CD4-positive, alpha-beta T cell (primary cell): Measurements from ENCODE around the gene SERBP1. TPM values are rescaled to one million over a fixed set of nuclear protein-coding genes. Genes with fewer than 3 reads are reported as not detected.
A peak's percentile ranks its signal among the peaks of the same experiment; 100 is the strongest.

Source experiments
- ATAC-seq: fragments of 200-7000 bp; cut with Tn5 transposase; one replicate; pipeline ENCODE4 v1.10.0; 2022; ENCODE audit warnings: mild to moderate bottlenecking; ENCODE audit not compliant: poor library complexity
- CTCF ChIA-PET: fragments of 350-600 bp; sonication (Branson Sonifier 250); formaldehyde crosslinking; loops from one replicate; lab custom pipeline; 2021; ENCODE audit warnings: antibody characterized with exemption, inconsistent platforms; lab: Charles Lee
- POLR2A ChIA-PET: fragments of 350-600 bp; sonication (Branson Sonifier 250); formaldehyde crosslinking; loops from one replicate; lab custom pipeline; 2021; ENCODE audit warnings: antibody characterized with exemption, inconsistent platforms; lab: Charles Lee
- DNase-seq, 14 experiments: peaks; one replicate each; pipeline ENCODE4 v3.0.0-alpha.2; 2013 to 2020; ENCODE audit warnings: mixed read lengths in 2 of 14
- H3K27ac ChIP-seq, 2 donors: one replicate each; pipeline versions ENCODE4 v1.5.1 to v1.7.0; 2013; ENCODE audit warnings: low read length in 2 of 2, low read depth in 1 of 2, mild to moderate bottlenecking in 1 of 2
- H3K27me3 ChIP-seq, 2 experiments: 1 replicate in 1 of 2; 2 replicates in 1 of 2; pipeline versions ENCODE4 v1.6.1 to v1.7.0; 2013; ENCODE audit warnings: low read length in 2 of 2, control low read depth in 1 of 2, mild to moderate bottlenecking in 1 of 2, moderate library complexity in 1 of 2; ENCODE audit not compliant: insufficient read depth in 2 of 2, control insufficient read depth in 1 of 2
- H3K36me3 ChIP-seq: one replicate; pipeline ENCODE4 v1.6.1; 2013; ENCODE audit warnings: low read length, control low read depth; ENCODE audit not compliant: insufficient read depth
- H3K4me1 ChIP-seq: one replicate; pipeline ENCODE4 v1.6.1; 2013; ENCODE audit warnings: low read length, control low read depth; ENCODE audit not compliant: insufficient read depth
- H3K4me3 ChIP-seq: one replicate; pipeline ENCODE4 v1.5.1; 2013; ENCODE audit warnings: mild to moderate bottlenecking, low read length, moderate library complexity
- H3K9me3 ChIP-seq, 2 experiments: 1 replicate in 1 of 2; 2 replicates in 1 of 2; pipeline versions ENCODE4 v1.6.1 to v1.7.0; 2013; ENCODE audit warnings: low read length in 2 of 2, mild to moderate bottlenecking in 2 of 2, control low read depth in 1 of 2, moderate library complexity in 1 of 2; ENCODE audit not compliant: control insufficient read depth in 1 of 2, insufficient read depth in 1 of 2
- H3K27ac Mint-ChIP-seq: one replicate; pipeline ENCODE4 v1.8.0; 2020; ENCODE audit warnings: mixed read lengths
- H3K27me3 Mint-ChIP-seq: one replicate; pipeline ENCODE4 v1.8.0; 2021; ENCODE audit warnings: mixed read lengths
- H3K36me3 Mint-ChIP-seq: one replicate; pipeline ENCODE4 v1.8.0; 2021; ENCODE audit warnings: low read depth, mixed read lengths
- H3K4me1 Mint-ChIP-seq: one replicate; pipeline ENCODE4 v1.8.0; 2021; ENCODE audit warnings: low read depth, mixed read lengths
- H3K4me3 Mint-ChIP-seq: one replicate; pipeline ENCODE4 v1.8.0; 2020; ENCODE audit warnings: mild to moderate bottlenecking, mixed read lengths
- H3K9me3 Mint-ChIP-seq: one replicate; pipeline ENCODE4 v1.8.0; 2020; ENCODE audit warnings: mixed read lengths
- intact Hi-C, 2 experiments: fragments of 100-400 bp; cut with DNase I in 1 of 2; cut with micrococcal nuclease in 1 of 2; formaldehyde crosslinking; loops; one replicate each; pipeline versions ENCODE4 v1.15.1 to v1.9.0; 2023 to 2025; cut with DNase I, micrococcal nuclease
- total RNA-seq, 174 experiments: library from RNA in 2 of 174; stranded (reverse) in 2 of 174; gene quantifications; one replicate each; pipeline ENCODE4 v1.2.3 and lab custom pipeline; 2021 to 2026
- TF ChIP-seq, protein P1 (sequence below): fragments of 200-600 bp; IDR thresholded peaks from one replicate; pipeline ENCODE4 v1.8.0; 2022; ENCODE audit warnings: antibody characterized with exemption, mild to moderate bottlenecking

The SERBP1 gene
- total RNA-seq, 2 experiments from 2014 or later, result 128 to 135 TPM

DNA sequence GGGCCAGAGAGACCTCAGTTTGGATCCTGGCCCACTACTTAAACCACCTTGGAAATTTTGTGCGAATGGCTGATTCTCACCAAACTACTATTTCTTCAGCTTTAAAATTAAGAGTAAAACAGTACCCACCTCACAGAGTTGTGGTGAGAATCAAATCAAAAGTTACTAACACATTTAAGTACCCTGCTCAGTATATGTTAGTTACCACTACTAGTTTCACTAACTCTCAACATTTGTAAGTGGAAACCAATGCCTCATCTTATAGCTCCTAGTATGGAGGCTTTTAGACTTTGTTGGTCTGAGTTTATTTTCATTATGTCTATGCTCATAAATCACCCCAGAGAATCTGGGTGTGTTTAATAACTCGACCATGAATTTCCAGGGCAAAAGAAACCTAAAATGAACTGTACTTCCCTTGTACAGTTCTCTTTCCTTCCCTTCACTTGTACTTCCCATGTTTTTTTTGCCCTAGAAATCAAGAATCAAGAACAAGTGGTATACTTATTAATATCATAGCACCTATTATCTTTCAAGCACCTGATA lies 11.6 kb upstream of the SERBP1 start:
- Mint-ChIP-seq H3K9me3 (no peaks in the 10 kb centered on the region), H3K4me3 (no peak overlapping the region), H3K4me1 (no peaks in the 10 kb centered on the region), H3K27ac (no peak overlapping the region), H3K27me3 (no peaks in the 10 kb centered on the region), H3K36me3 (no peaks in the 10 kb centered on the region)
- no peak for DNase-seq
- ChIA-PET POLR2A (interaction anchor here (0.8 kb wide), 1 partner anchor 12 kb away, joined by 3 read pairs; the partner anchor contains the start of gene SERBP1), CTCF (interaction anchor here (1.5 kb wide), 1 partner anchor 58 kb away, joined by 4 read pairs; no protein-coding TSS in a partner anchor)
- Histone ChIP-seq H3K4me1 (no peaks in the 10 kb centered on the region), H3K27ac (no peak overlapping the region), H3K4me3 (no peak overlapping the region), H3K27me3 (no peaks in the 10 kb centered on the region), H3K36me3 (no peaks in the 10 kb centered on the region), H3K9me3 (no peaks in the 10 kb centered on the region)
- no peak for ATAC-seq
- intact Hi-C loops, result no loop called here
- TF ChIP-seq, protein P1, sequence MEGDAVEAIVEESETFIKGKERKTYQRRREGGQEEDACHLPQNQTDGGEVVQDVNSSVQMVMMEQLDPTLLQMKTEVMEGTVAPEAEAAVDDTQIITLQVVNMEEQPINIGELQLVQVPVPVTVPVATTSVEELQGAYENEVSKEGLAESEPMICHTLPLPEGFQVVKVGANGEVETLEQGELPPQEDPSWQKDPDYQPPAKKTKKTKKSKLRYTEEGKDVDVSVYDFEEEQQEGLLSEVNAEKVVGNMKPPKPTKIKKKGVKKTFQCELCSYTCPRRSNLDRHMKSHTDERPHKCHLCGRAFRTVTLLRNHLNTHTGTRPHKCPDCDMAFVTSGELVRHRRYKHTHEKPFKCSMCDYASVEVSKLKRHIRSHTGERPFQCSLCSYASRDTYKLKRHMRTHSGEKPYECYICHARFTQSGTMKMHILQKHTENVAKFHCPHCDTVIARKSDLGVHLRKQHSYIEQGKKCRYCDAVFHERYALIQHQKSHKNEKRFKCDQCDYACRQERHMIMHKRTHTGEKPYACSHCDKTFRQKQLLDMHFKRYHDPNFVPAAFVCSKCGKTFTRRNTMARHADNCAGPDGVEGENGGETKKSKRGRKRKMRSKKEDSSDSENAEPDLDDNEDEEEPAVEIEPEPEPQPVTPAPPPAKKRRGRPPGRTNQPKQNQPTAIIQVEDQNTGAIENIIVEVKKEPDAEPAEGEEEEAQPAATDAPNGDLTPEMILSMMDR, result no peak

DNA sequence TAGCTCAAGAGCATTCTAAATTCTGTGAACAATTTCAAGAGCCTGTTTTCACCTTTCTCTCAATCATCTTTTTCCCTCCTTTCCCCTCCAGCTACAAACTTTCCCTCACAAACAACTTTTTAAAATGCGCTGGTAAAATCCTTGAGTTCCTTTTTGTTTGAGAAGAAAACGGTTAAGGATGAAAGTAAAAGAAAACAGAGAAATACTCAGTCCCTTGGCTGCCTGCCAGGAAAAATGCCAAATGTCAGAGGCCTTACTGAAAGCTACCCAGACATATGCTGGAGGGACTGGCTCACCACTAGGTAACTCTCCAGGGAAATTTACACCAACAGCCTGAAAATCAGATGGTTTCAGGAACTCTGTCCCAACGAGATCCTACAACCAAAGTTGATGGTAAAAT lies 11.0 kb upstream of the SERBP1 start:
- Histone ChIP-seq H3K27me3 (no peaks in the 10 kb centered on the region), H3K36me3 (no peaks in the 10 kb centered on the region), H3K27ac (no peak overlapping the region), H3K9me3 (no peaks in the 10 kb centered on the region), H3K4me1 (no peaks in the 10 kb centered on the region), H3K4me3 (no peak overlapping the region)
- no peak overlapping the region for H3K4me3 Mint-ChIP-seq
- H3K36me3 Mint-ChIP-seq, result no peaks in the 10 kb centered on the region
- no peaks in the 10 kb centered on the region for H3K4me1 Mint-ChIP-seq
- no peaks in the 10 kb centered on the region for H3K27me3 Mint-ChIP-seq
- ChIA-PET CTCF (interaction anchor here (1.5 kb wide), 1 partner anchor 59 kb away, joined by 4 read pairs; no protein-coding TSS in a partner anchor), POLR2A (interaction anchor here (0.8 kb wide), 1 partner anchor 11 kb away, joined by 3 read pairs; the partner anchor contains the start of gene SERBP1)
- intact Hi-C loops, result no loop called here
- DNase-seq (peak in 8 of 14 experiments; percentile 5 to 48 (median 40)), ATAC-seq (no peak)
- no peaks in the 10 kb centered on the region for H3K9me3 Mint-ChIP-seq
- TF ChIP-seq, protein P1, result no peak
- no peak overlapping the region for H3K27ac Mint-ChIP-seq

DNA sequence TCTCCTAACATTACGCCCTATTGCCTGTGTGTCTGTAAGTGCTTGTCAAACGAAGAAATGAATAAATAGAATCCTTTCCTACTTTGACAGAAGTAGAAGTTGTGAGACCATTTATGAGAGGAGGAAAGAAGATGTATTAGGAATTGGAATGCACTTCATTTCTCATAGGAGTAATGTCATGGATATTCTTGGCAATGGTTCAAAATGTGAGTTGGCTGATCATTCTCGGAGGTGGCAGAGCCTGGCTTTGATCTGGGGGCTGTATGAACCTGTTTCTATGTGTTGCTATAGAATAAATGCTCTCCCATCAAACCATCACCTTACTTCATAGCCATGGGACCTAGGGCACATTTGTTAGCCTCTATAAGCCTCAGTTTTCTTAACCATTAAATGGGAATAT lies 10.1 kb upstream of the SERBP1 start:
- Histone ChIP-seq H3K4me3 (no peak overlapping the region), H3K36me3 (no peaks in the 10 kb centered on the region), H3K4me1 (no peaks in the 10 kb centered on the region), H3K27ac (no peak overlapping the region), H3K9me3 (no peaks in the 10 kb centered on the region), H3K27me3 (no peaks in the 10 kb centered on the region)
- no peaks in the 10 kb centered on the region for H3K4me1 Mint-ChIP-seq
- intact Hi-C loops, result no loop called here
- no peak overlapping the region for H3K4me3 Mint-ChIP-seq
- POLR2A ChIA-PET, result no interaction called here
- H3K9me3 Mint-ChIP-seq, result no peaks in the 10 kb centered on the region
- CTCF ChIA-PET, result no interaction called here
- H3K27ac Mint-ChIP-seq, result no peak overlapping the region
- DNase-seq, result no peak
- H3K27me3 Mint-ChIP-seq, result no peaks in the 10 kb centered on the region
- ATAC-seq, result no peak
- TF ChIP-seq, protein P1, result no peak
- H3K36me3 Mint-ChIP-seq, result no peaks in the 10 kb centered on the region
